Measurements from ENCODE around the gene C1orf210. TPM values are rescaled to one million over a fixed set of nuclear protein-coding genes. Genes with fewer than 3 reads are reported as not detected.

C1orf210 gene
- total and polyA plus RNA-seq, 8 donors = 4.3 to 34.4 (median 14.3) TPM; not detected in 1

GRCh38 chr1:43302201-43302600 lies 16.8 kb upstream of the C1orf210 start:
- Histone ChIP-seq H3K27ac (no peak overlapping the region), H3K9me3 (no peaks in the 10 kb centered on the region)

GRCh38 chr1:43300378-43301094 lies 15.2 kb upstream of the C1orf210 start, which contains the start of gene TIE1:
Gene TIE1 (plus strand): TSS chr1:43300982. CDS start chr1:43301072, 90 bp downstream.
- Histone ChIP-seq H3K9me3 (no peaks in the 10 kb centered on the region), H3K4me3 (peak within 1 kb of the TSS; percentile 10 to 32 (median 17)), H3K27ac (peak within 1 kb of the TSS in 4 of 5 donors; percentile 20 to 50 (median 36)), H3K36me3 (no peaks in the 10 kb centered on the region), H3K4me1 (peaks cover 11 to 33% (median 24%) of the 10 kb centered on the region in 4 donors), H3K27me3 (no peaks in the 10 kb centered on the region)
- DNase-seq = peak in 1 of 2 donors; percentile 52
- intact Hi-C loops (cut with DNase I; ENCODE audit: low total_unique reads) = no loop called here
- TF ChIP-seq CTCF (IDR thresholded peaks at IDR 0.05) = no peak
- TF ChIP-seq POLR2AphosphoS5 (IDR thresholded peaks at IDR 0.05) = peak in 1 of 3 donors; percentile 65
- 69 to 82% (median 80%) methylated on average over 10 of the region's 10 CpGs for WGBS, 5 donors

More at GRCh38 chr1:43302201-43302600, 16.8 kb upstream of the C1orf210 start:
- no peak for DNase-seq
- H3K27me3 ChIP-seq = no peaks in the 10 kb centered on the region
- H3K36me3 ChIP-seq = no peaks in the 10 kb centered on the region
- peak overlapping the region in 3 of 4 donors; percentile 17 to 32 (median 17) for H3K4me3 ChIP-seq
- intact Hi-C loops (cut with DNase I; ENCODE audit: low total_unique reads) = no loop called here
- TF ChIP-seq POLR2A (IDR thresholded peaks at IDR 0.05) = no peak
- TF ChIP-seq EP300 (IDR thresholded peaks at IDR 0.05) = no peak
- no peak for TF ChIP-seq POLR2AphosphoS5 (IDR thresholded peaks at IDR 0.05)
- no peak for TF ChIP-seq CTCF (IDR thresholded peaks at IDR 0.05)
- H3K4me1 ChIP-seq = peaks cover 0 to 19% (median 17%) of the 10 kb centered on the region in 4 donors
- 68 to 86% (median 71%) methylated on average over 1 of the region's 1 CpG for WGBS, 5 donors

- H3K9me3 ChIP-seq = no peaks in the 10 kb centered on the region
- TF ChIP-seq CTCF (IDR thresholded peaks at IDR 0.05) (no peak), POLR2AphosphoS5 (IDR thresholded peaks at IDR 0.05) (no peak), EP300 (IDR thresholded peaks at IDR 0.05) (no peak), POLR2A (IDR thresholded peaks at IDR 0.05) (no peak)
- no peaks in the 10 kb centered on the region for H3K36me3 ChIP-seq
- no peaks in the 10 kb centered on the region for H3K27me3 ChIP-seq
- H3K4me1 ChIP-seq = peaks cover 16 to 40% (median 28%) of the 10 kb centered on the region in 4 donors
- intact Hi-C loops (cut with DNase I; ENCODE audit: low total_unique reads) = no loop called here
- H3K27ac ChIP-seq = peak overlapping the region in 2 of 5 donors; percentile 20 to 33
- DNase-seq = no peak
- H3K4me3 ChIP-seq = no peak overlapping the region
These were observed 13.7 kb upstream of the C1orf210 start for GRCh38 chr1:43299101-43299500.

- H3K4me3 ChIP-seq = no peak overlapping the region
These were observed 12.7 kb upstream of the C1orf210 start for GRCh38 chr1:43298055-43298454.

More at GRCh38 chr1:43298055-43298454, 12.7 kb upstream of the C1orf210 start:
- WGBS, 5 donors = 82 to 96% (median 93%) methylated on average over 1 of the region's 1 CpG
- no peak for DNase-seq
- no peaks in the 10 kb centered on the region for H3K27me3 ChIP-seq
- intact Hi-C loops (cut with DNase I; ENCODE audit: low total_unique reads) = no loop called here
- no peaks in the 10 kb centered on the region for H3K36me3 ChIP-seq
- no peak for TF ChIP-seq CTCF (IDR thresholded peaks at IDR 0.05)
- TF ChIP-seq POLR2A (IDR thresholded peaks at IDR 0.05) = no peak
- TF ChIP-seq POLR2AphosphoS5 (IDR thresholded peaks at IDR 0.05) = no peak
- TF ChIP-seq EP300 (IDR thresholded peaks at IDR 0.05) = no peak
- H3K4me1 ChIP-seq = peaks cover 15 to 35% (median 25%) of the 10 kb centered on the region in 4 donors
- no peak overlapping the region for H3K27ac ChIP-seq
- H3K9me3 ChIP-seq = no peaks in the 10 kb centered on the region

Data from stomach (tissue), 9 donors.